CD4-positive, alpha-beta T cell treated with Interferon gamma for 1 hour (primary cell): ENCODE data around the gene NEK7.
"Not testable (repeated sequence)": the region's sequence is repeated elsewhere in the genome, so short reads cannot be mapped to it uniquely, and the experiment has no call there.

Experiments
- DNase-seq: peaks from one replicate; pipeline ENCODE4 v3.0.0-alpha.2; 2020

NEK7 gene

DNA sequence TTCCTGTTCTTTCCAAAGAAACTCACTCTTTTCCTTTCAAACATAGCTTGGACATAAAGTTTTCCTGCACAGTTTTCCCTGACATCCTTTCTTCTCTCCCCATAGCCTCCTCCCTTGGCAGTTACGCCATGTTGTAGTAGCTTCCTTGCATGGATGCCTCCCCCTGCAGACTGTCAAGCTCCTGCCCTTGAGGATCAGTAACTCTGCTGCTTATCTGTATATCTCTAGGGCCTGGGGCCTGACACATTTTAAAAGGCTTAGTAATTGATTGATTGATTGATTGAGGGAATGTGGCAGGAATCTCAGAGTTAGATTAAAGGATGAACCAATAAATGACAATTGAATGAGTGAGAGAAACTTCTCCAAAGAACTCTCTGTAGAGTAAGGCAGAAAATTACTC, 143.7 kb downstream of the NEK7 start:
- no peak for DNase-seq

DNA sequence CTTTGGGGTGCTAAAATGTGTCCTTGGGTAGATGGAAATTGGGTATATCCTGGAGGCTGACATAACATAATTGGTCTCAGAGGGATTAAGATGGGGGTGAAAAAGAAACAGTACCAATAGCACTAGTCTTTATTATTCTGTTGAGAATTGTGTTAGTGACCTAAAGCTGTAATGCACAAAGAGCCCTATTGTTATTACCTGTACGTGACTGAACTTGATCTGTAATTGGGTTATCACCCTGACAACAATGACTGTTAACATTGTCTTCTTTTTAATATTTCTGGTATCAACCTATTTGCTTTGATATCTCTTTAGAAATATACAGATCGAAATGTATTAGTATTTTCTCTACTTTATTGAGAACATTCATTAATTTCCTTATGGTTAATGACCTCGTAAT, 147.6 kb downstream of the NEK7 start:
- no peak for DNase-seq

DNA sequence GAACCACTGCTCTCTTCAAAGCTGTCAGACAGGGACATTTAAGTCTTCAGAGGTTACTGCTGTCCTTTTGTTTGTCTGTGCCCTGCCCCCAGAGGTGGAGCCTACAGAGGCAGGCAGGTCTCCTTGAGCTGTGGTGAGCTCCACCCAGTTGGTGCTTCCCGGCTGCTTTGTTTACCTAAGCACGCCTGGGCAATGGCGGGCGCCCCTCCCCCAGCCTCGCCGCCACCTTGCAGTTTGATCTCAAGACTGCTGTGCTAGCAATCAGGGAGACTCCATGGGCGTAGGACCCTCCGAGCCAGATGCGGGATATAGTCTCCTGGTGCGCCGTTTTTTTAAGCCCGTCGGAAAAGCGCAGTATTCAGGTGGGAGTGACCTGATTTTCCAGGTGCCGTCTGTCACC, 158.0 kb downstream of the NEK7 start:
- not testable (repeated sequence) for DNase-seq

GRCh38 chr1:198315331-198315730, 158.5 kb downstream of the NEK7 start:
- not testable (repeated sequence) for DNase-seq

DNA sequence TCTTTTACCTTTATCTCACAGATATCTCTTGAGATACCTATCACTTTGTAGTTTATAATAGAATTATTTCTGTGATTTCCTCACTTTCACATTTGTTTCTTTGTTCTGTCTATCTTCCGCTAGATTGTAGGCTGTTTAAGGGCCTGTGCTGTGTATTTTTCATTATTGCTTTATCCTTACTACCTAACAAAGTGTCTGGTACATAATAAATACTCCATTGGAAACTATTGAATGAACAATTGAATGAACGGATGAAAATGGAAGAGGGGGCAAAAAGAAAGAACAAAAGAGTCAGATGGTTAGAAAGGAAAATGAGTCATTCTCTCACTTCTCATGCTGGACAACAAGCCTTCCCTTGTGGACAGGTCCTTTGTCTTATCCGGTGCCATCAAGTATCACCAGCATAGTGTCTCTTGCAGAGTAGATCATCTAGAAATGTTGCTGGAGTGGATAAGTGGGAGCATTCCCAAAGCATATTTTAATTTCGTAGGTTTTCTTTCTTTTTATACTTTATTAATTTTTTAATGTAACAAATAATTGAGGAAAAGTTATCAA, 159.8 kb downstream of the NEK7 start:
- DNase-seq: no peak

- no peak for DNase-seq
Measured at GRCh38 chr1:198318085-198318484, 161.3 kb downstream of the NEK7 start.

GRCh38 chr1:198320759-198321158, 164.0 kb downstream of the NEK7 start:
- no peak for DNase-seq

DNA sequence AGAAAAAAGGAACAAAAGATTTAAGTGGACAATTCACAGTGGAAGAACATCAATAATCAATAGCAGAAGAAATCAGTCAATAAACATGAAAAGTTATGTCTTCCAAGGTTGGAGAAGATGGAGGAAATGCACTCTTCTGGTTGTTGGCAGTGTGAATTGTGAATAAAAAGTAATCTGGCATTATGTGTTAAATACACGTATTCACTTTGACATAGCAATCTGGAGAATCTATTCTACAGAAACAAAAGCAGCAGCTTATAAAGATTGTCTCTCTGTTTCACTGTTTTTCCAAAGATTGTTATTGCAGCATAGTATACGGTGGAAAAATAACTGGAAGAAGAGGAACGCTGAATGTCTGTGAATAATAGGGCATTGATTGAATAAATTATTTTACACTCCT, 169.4 kb downstream of the NEK7 start:
- no peak for DNase-seq

GRCh38 chr1:198326915-198327314, 170.1 kb downstream of the NEK7 start:
- DNase-seq: no peak

DNA sequence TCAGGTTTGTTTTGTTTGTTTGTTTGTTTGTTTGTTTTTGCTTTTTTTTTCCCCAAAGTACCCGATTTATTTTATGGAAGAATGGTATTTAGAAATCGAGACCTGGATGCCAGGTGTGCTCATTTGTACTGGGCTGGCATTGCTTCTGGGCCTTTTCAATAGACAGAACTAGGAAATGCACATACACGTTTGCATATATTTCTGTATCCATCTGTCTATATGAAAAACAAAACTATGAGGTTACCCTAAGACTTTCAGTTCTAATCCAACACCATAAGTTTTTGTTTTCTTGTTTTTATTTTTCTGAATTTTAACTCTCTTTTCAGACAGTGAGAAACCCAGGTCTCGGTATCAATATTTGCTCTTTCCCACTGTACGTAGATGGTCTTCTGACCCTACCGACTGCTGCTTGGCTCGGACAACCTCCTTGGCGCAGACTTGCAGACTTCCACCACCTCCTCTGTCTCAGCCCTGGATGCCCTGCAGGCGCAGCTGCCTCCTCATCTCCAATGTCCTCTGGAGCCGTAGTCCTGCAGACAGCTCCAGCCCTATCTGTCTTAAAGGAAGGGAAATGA, 171.7 kb downstream of the NEK7 start:
- DNase-seq: no peak

GRCh38 chr1:198330982-198331615, 174.3 kb downstream of the NEK7 start:
- no peak for DNase-seq

GRCh38 chr1:198333744-198334143, 176.9 kb downstream of the NEK7 start:
- no peak for DNase-seq

DNA sequence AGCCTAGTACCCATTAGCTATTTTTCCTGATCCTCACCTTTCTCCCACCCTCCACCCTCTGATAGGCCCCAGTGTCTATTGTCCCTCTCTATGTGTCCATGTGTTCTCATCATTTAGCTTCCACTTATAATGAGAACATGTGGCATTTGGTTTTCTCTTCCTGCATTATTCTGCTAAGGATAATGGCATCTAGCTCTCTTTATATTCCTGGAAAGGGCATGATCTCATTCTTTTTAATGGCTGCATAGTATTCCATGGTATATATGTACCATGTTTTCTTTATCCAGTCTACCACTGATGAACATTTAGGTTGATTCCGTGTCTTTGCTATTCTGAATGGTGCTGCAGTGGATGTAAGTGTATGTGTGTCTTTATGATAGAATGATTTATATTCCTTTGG, 178.9 kb downstream of the NEK7 start:
- no peak for DNase-seq

- DNase-seq: no peak
Measured at GRCh38 chr1:198337886-198338285, 181.1 kb downstream of the NEK7 start.

DNA sequence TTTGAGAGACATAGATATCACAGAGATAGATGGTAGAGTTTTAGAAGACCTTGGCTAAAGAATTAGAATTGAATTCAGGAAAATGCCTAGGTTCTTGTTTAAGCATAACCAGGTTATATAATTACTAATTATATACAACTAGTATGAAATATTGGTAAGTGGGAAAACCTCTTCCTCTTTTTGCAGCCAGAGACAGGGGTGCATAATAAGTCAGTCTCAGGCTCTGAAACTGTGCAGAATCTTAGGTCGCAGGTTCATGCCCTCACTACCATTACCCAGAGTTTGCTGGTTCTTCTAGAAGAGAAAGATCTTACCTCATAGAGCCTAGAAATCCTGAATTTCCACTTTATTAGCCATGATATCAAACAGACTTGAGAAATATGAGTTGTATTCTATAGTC, 183.3 kb downstream of the NEK7 start:
- no peak for DNase-seq

- no peak for DNase-seq
Measured at GRCh38 chr1:198346178-198346577, 189.4 kb downstream of the NEK7 start.

DNA sequence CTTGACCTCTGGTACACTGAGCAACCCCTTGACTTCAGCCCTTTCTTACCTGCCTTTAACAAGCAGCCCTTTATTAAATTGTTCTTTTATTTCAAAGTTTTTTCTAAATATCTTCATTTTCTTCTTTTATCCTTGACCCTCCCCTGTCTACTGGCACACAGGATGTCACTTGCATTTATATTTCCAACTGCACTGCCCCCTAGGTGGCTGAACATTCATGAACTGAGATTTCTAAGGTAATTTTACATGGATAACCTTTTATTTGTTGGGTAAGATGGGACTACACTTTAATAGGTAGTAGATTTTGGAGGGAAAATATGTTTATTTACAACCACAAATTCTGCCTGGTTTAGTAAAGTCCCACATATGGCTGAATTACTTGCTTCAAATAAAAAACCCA, 193.7 kb downstream of the NEK7 start:
- DNase-seq: no peak

DNA sequence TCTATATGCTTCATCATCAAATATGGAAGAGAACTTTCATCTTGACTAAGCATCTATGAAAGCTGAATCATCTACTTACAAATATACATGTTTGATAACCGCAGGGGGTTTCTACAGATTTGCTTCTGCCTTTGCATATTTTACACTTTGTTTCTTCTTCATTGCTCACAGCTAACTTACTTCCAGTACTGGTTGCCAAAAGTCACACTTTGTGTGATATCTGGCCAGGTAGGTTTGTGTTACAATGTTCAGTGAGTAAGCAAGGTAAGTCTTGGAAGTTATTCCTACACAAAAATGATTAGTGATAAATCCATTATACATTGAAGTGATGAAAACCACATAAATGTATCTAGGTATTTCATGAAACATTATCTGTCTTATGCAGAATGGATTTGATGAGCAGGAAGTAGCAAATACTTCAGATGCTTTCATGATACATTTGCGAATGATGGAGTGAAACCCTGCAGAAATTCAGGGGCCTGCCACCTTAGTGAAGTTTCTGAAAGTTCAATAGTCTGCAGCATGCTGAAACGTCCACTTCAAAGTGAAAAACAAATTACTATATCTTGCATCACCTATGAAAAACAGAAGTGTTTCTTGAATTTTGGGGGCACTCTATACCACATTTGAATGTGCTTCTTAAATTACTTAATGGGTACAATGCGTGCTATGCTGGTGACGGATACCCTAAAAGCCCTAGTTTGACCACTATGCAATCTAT, 196.3 kb downstream of the NEK7 start:
- no peak for DNase-seq

DNA sequence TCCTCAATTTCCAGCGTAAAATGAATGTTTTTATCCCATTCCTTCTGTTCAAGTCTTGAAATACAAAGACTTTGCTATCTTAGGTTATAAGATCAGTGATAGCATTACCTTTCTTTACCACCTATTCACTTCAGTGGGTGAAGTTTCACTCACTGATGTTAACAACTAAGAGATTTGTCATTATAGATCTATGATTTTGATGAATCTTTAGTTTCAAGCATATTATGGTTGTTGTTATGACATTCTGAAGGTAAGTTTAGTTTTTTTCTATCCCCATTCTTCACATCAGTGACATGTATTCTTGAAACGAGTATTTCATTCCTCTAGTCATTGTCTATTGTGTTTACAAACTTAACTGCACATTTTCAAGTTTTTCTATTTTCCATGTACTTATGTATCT, 201.1 kb downstream of the NEK7 start:
- DNase-seq: no peak

- no peak for DNase-seq
Measured at GRCh38 chr1:198359024-198359653, 202.3 kb downstream of the NEK7 start.

DNA sequence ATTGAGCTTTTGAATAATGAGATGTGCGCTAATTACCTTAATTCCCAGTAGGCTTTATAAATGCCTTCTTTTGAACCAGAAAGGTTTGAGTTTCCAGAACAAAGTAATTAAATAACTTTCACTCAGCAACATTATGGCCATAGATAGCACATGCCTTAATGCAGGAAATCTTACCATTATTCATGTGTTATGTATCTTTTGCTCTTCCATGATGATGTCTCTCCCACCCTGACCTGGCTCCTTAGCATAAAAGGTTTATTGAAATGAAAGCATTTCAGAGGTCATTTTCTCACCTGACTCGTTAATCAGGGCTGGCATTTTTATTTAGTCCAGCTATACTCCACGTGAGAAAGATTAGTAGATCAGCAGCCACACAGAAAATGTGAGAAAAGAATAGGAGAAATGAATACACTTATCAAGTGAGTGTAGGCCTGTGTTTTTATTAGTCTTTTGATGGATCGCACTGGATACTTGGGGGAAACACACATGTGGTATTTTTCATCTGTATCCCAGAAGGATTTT, 203.5 kb downstream of the NEK7 start:
- no peak for DNase-seq

DNA sequence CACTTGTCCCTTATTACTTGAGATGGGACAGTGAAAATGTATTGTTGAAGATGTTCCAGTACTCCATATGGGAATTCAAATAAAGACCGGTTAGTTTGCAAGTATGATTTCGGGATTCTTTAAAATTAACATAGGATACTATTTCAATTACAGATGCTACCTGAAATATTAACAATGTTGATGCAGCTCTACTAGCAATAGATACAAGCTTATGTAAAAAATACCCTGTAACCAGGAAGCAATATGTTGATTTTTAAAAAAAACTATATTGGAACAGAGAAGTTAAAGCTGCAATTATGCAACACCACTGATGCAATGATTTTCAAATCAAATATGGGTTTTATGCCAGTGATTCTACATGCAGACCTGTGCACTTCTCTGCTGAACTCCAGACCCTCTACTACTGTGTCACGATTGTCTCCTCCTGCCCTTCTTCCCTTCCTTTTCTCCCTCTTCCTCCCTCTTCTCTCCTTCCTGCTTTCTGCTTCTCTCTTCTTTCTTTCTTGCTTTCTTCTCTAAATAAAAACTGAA, 204.5 kb downstream of the NEK7 start:
- no peak for DNase-seq

GRCh38 chr1:198363625-198364151, 206.9 kb downstream of the NEK7 start:
- no peak for DNase-seq
